Measurements from ENCODE around the gene BLACAT1.

BLACAT1 gene

DNA sequence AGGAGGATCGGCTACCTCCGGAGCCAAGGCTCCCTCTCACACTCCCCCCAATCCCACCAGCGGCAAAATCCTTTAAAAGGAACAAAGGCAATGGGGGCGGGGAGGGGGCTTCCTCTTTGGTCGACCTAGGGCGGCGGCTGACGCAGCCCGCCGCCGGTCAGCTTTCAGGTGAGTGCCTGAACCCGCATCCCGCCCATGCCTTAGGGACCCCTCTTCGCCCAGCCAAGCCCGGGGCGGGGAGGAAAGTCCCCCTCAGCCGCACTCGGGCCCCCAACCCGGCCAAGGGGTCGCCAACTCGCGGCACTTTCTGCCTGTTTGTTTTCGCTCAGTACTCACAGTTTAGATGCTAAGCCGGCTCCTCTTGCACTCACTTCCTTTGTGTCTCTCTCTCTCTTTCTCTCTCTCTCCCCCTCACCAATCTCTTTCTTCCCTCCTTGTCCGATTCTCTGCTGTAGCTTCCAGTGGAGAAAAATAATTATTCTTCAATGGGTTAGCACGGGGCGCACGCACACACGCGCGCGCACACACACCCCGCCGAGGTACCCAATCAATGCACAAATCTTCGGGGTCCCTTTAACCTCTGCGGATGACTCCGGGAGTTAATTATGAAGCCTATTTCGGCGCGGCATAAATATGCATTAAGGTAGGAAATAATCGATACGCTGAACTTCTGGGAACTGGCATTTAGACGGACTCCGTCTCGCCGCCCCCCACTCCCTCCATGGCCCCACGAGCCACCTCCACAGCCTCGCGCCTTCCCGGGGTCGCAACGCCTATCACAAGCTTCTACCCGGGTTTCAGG, at the start of gene BLACAT1:
BLACAT1 (minus strand) TSS at position 465 of the 802 bp plus-strand sequence.
- DNase-seq (ENCODE audit: low spot score), result no peak

DNA sequence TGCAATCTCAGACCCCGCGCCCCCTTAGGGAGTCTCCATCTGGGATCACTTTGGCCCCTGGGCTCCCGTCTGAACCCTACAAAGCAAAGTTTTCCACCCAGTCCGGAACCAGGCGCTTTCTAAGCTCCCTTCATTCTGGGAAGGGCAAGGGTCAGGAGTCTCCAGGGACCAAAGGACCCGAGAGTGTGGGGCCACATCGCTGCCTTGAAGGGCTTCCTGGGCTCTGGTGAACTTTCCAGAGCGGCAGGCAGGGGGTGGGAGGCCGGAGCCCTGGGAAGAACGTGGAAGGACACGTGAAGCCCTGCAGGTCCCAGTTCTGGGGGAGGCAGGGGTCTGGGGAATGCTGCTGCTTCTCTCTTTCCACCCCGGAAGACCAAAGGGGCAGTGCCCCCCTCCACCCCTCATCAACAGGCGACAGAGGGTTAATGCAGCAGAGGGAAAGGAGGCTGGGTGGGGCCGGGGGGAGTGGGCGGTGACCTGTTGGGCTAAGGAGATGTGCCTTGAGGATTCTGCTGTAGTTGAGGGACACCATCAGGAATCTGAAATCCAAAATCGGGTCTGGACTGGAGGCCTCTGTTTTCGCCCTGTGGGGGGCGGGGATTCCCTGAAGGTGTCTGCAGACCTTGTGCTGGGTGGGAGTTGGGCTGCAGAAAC, 49.4 kb upstream of the BLACAT1 start:
- no peak for DNase-seq (ENCODE audit: low spot score)

DNA sequence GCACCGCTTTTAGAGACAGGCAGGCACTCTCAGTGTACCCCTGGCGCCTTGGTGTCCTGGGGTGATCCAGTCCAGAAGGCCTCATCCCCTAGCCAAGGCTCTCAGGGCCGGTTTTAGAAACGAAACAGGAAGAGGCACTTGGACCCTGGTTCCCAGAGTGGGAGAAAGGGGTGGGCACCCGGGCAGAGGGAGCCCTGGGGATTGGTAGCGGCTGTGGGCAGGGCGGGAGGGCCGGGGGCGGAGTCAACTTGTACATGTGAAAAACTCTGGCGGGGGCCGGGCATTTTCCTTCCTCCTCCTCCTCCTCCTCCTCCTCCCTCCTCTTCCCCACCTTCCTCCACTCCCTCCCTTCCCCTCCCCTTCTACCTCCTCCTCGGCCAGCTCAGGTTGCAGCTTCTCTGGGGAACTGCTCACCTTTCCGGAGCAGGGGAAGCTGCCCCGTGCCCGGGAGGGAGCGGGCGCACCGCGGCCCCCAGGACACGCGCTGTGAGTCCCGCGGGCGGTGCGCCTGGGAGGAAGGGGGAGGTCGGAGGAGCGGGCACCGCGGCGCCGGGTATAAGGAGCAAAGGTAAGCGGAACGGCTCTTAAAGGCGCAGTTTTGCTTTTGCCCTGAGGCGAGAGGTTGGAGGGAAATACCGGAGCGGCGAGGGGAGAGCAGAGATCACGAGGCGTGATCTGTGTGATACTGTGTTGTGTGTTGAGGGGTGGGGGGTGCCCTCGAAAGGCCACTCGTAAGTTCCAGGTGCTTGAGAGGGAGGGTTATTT, 48.6 kb upstream of the BLACAT1 start, which contains the start of gene CDK18:
CDK18 (plus strand) TSS at position 359 of the 765 bp plus-strand sequence. CDS start 18,499 bp downstream, outside the sequence.
- peak; percentile 96 for DNase-seq (ENCODE audit: low spot score)

DNA sequence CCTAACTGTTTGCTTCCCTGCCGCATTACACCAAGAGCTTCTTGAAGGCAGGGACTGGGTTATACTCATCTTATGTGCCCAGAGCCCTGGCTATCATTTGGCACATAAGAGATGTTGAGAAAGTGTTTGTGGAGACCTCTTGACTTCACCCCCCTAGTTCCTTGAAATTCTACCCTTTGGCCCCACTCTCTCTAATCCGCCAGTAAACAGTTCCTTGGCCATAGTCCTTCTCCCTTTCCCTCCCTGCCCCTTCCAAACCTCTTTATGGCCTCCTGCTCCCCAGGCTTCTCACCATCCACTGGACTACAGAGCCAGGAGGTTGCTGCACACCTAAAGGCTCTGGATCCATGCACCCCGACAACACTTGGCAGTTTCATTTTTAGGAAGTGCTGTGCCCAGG, 47.1 kb upstream of the BLACAT1 start:
- DNase-seq (ENCODE audit: low spot score), result no peak

DNA sequence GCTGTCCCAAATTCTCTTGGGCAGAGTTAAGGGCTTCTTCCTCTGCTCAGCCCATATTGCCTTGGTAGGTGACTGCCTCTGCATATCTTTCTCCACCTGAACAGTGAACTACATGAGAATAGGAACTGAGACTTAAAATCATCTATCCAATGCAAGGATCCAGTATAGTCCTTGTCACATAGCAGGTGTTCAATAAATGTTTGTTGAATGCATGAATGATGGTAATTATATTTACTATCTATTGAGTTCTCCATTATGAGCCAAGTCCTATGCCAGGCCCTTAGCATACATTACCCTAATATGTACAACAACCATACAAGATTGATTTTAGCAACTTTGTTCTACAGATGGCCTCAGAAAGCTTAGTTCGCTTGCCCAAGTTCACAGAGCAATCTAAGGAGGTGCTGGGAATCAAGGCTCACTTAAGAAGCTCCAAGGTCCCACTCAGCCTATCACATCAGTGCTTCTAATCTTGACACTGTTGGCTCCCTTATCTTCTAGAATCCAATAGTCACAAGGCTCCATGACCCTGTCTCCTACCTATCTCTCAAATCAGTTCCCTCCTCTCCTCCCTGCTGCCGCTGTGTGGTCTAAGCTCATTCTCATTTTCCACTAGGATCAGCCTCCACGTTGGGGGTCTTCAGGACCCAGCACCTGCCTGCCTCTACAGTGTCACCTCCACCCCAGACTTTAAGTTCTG, 46.4 kb upstream of the BLACAT1 start:
- no peak for DNase-seq (ENCODE audit: low spot score)

DNA sequence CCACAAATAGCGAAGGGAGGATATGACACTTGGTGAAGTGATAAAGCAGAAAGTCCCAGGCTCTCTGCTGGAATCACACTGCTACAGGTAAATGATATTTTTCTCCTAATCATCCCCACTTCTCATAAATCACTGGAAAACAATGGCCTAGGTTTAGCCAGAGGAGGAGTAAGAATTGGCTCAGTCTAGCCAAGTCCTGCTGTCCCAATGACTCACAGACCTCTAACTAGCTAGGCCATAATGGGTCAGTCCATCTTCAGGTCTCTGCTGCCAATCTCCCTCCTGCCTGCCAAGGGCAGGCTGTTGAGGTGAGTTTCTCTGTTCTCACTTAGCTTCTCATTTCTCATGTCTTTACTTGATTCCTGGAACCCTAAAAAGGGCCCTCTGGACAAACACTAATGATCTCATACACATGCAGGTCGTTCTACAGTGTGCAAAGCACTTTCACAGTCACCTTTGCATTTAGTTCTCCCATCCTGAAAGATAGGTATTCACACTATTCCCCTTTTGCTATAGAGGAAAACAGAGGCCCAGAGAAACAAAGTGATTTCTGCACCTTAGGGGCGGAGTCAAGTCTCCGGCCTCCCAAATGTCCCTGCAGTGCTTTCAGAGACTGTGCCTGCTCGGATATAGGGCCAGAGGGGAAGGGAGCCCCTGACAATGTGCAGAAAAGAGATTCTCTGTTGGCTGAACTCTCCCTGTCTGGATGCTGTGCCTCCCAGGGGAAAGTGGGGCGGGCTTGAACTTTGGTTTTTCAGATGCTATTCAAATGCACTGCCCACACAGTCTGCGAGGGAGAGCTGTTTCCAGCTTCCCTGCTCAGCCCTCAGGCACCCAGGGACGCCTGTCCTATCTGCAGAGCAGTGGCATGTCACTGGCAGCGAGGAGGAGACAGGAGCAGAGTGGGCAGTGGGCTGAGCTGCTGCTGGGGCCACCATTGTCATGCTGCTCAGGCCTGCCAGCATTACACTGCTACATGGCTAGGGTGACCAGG, 44.7 kb upstream of the BLACAT1 start:
- DNase-seq (ENCODE audit: low spot score), result no peak

DNA sequence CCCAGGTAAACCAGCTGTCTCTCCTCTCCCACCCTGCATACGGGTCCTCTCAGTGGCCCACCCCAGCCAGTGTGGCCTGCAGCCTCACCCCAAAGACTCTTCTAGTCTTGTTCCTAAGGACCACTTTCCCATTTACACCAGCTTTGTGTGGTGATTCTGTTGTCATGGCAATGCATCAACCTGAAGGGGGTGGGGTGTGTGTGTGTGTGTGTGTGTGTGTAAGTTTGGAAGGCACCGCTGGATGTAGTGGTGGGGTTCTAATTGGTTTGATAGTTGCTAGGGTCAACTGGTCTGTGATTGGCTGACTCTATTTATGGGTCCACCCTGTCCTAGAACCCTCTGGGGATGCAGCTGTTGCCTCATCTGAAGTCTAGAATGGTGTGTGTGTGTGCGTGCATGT, 43.9 kb upstream of the BLACAT1 start:
- no peak for DNase-seq (ENCODE audit: low spot score)

DNA sequence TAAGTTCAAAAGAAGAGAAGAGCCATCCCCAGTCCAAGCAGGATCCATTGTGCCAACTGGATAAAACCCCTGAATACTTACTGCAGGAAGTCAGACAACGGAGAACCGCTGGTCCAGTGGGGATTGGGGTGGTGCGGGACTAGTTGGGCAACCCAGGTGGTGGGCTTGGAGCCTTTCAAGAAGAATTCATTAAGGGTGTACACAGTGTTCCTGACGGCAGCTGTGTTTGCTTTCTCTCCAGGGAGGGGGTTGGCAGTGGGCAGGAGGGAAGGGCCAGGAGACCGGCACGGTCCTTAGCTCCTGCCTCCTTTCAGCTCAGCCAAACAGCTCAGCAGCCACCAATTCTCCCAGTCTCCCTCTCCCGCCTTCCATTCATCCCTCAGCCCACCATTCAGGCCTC, 41.5 kb upstream of the BLACAT1 start:
- DNase-seq (ENCODE audit: low spot score), result no peak

DNA sequence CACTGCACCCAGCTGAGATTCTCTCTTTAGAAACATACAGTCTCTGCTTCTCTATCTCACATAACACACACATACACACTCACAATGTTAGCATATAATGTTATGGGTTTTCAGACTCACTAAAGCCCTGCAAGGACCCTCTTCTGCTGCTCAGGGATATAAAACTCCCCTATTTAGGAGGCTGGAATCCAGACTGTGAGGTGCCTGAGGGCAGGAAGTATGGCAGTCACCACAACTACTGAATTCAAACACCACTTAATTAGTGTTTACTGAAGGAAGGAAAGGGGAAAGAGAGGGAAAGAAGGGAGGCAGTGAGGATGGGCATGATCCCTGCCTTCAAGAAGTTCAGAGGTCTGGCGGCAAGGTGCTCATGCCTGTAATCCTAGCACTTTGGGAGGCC, 40.8 kb upstream of the BLACAT1 start:
- DNase-seq (ENCODE audit: low spot score), result no peak

DNA sequence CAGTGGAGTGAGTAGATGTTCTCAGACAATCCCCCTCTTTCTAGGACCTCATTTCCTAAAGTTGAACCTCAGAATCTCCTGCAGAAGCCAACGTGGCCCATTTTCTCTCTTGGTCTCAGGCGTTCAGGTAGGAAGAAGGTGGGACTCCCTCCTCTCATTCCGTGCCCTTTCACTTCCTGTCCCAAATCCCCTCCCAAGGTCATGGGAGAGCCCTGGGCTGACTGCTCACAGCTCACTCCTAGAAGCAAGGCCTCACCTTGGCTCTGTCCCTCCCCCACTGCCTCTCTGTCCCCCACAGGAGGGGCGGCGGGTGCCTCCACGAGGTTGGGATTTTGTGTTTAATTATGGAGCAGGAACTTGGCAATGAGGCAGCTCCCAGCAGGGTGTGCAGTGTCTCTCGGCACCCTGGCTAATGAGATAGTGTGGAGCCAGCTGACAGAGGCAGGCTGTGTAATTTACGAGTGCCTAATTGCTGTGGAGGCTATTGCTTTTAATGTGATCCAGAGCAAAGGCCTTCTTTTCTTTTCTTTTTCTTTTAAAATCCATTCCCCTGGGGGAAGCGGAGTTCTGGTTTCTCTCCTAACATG, 39.5 kb upstream of the BLACAT1 start:
- no peak for DNase-seq (ENCODE audit: low spot score)

DNA sequence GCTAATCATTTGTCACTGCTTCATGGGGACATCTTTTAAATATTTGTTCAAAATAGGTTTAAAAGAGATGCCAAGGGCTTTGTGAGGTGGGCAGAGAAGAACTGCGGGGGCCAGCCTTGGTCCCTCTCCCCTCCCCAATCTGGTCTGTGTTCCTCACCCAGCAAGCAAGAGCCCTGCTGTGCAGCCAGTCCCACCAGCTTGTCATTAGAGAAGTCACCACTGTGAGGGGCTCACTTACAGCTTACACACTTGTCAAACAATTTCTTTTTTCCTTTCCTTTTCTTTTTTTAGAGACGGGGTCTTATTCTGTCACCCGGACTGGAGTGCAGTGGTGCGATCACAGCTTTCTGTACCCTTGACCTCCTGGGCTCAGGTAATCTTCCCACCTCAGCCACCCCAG, 38.3 kb upstream of the BLACAT1 start:
- no peak for DNase-seq (ENCODE audit: low spot score)

DNA sequence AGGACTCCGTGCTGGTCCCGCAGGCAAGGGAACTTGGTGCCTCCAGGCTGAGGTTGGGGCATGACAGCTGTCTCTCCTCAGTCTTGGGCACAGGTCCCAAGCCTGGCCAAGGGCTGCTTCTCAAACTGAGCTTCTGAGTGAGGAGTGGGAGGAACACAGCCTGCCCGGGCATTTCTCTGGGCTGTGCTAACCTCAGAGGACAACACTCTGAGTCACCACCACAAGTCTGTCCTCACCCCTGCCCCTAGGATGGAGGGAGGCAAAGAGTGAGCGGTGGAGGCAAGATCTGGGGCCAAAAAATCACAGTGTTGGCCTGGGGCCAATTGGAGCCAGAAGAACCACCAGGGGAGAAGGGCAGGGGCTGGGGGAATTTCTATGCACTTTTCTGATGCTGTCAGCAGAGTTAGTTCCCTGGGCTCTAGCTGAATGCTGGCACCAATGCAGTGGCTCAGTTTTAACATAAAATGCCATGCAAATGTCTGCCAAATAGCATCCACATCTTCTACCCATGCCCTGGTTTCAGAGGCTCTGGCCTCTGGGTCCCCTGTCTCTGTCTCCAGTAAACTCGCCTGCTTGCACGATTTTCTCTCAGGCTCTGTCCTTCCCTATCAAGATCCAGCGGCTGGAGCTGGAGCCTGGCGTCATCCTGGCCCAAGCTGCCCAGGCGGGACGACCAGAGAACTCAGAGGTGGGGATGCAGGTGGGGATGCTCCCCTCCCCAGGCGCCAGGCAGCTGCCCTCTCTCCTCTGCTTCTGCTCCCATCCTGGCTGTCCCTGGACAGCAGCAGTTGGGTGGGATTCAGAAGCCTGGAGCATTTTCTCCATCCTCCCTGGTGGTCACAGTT, 37.6 kb upstream of the BLACAT1 start:
- no peak for DNase-seq (ENCODE audit: low spot score)

DNA sequence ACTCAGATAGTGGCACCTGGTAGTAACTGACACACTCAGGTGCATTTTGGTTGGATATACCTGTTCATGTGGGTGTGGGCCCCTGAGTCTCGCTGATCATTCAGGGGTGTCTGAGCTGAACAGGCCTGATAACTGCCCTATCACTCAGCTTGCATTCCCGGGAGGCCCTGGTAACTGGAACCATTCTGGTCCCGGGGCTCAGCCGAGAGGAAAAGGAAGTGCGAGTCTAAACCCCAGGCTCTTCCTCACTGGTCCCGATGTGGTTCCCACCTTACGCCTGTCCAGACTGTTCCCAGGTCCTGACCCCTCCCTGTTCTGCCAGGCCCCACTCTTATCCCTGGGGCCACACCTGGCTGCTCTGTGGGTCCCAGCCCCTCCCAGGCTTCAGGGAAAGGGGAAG, 36.9 kb upstream of the BLACAT1 start:
- no peak for DNase-seq (ENCODE audit: low spot score)

DNA sequence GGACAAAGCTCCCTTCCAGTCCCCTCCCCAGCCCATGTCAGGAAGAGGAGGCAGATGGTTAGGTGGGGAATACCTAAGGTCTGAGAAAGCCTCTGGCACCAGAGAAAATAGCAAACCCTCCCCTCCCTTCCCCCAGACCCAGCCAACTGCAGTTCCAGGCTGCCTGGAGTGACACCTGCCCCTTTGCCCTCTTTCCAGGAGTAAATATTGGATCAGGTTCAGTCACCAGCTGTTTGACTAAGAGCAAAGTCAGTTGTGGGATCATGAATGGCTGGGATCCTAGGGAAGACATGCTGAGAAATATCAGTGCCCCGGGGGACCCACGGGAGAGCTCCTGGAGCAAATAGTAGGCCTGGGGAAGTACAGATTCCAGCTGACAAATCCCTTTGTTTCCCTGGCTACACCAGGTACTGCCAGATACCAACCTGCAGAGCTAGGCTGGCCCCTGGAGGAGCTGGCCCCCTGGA, 36.4 kb upstream of the BLACAT1 start:
- no peak for DNase-seq (ENCODE audit: low spot score)

DNA sequence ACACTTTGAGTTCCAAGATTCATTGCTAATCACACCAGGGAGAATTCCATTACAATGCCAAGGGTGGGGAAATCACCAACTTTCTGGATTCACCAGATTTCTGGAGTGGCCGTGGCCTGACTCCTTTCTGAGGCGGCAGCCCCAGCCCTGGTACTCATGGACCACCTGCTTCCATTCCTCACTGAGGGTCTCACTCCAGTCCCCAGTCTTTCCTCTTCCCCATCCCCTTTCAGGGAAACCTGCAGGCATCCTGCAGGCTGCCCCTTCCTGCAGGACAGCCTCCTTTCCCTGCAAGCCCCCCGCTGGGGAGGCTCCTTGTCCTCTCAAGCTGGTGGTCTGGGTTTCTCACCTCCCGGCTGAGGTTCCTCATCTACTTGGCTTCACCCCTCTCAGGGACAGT, 35.9 kb upstream of the BLACAT1 start:
- no peak for DNase-seq (ENCODE audit: low spot score)

DNA sequence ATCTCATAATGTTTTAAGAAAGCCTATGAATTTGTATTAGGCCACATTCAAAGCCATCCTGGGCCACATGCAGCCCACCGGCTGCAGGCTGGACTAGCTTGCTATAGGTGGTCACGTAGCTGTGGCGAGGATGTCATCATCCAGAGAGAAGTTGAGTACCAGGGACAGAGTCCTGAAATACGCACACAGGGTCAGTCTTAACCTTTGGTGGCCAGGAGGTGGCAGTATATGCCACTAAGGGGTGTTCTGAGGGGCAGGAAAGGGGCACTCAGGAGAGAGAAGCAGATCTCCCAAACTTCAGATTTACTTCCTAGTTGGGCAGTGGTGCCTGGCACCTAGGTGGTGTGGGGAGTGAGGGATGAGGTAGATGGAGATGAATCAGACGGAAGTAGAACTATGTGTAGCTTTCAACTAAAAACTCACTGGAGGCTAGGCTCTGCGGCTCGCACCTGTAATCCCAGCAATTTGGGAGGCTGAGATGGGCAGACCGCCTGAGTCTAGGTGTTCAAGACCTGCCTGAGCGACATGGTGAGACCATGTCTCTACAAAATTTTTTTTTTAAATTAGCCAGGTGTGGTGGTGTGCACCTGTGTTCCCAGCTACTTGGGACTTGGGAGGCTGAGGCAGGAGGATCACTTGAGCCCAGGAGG, 32.4 kb upstream of the BLACAT1 start:
- peak; percentile 72 for DNase-seq (ENCODE audit: low spot score)

DNA sequence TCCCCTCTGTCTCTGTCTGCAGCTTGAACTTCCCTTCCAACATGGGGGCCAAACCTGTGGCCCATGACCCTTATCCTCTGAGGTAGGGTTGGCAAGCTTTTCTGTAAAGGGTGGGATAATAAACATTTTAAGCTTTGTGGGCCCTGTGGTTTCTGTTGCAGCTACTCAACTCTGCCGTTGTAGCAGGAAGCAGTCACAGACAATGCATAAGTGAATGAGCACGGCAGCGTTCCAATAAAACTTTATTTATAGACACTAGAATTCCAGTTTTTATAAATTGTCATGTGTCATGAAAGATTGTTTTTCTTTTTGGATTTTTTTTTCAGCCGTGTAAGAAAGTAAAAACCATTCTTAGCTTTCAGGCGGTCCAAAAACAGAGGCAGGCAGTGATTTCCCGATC, 30.4 kb upstream of the BLACAT1 start:
- no peak for DNase-seq (ENCODE audit: low spot score)

DNA sequence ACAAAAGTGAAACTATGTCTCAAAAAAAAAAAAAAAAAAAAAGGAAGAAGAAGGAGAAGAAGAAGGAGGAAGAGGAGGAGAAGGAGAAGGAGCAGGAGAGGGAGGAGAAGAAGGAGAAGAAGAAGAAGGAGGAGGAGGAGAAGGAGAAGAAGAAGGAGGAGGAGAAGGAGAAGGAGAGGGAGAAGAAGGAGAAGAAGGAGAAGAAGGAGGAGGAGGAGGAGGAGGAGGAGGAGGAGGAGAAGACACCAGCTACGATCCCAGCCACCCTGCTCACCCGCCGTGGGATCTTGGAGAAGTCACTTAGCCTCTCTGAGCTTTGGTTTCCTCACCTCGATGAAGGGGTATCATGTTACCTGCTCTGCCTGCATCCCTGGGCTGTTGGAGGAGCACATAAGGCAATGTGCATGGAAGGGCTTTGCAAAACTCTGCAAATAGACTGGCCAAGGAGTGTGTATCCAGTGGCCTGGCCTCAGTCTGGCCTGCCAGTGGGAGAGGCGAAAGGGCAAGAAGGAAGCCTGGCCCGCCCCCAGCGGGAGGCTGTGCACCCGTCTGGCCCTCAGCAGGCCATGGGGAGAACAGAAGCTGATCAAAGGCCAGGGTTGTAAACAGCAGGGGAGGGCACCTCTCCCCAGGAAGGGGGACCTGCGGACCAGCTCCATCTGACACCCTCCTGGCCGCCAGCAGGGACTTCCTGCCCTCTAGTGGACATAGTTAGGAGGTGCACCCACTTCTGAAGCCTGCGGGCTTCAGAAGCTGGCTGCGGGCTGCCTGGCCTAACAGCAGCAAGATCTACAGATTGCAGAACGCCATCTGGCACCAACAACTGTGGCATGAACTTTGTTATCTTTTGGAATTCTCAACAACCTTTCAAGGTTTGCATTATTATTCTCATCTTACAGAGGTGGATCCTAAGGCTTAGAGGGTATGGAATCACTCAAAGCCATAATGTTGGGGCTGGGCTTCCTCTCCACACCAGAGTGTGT, 29.4 kb upstream of the BLACAT1 start:
- DNase-seq (ENCODE audit: low spot score), result peak; percentile 75

Data from globus pallidus (tissue), 1 donor.